Placental epithelial cell (primary cell): ENCODE measurements around the gene DAB2IP. TPM values are rescaled to one million over a fixed set of nuclear protein-coding genes. Genes with fewer than 3 reads are reported as not detected.

Experiments used
- total RNA-seq: library from RNA; depleted of rRNA; stranded (reverse); fragments of >200 nt; gene quantifications from 2 replicates; pipeline ENCODE4 v1.2.3, GENCODE V29; 2012

DAB2IP gene
- 9.0 and 14.5 TPM in 2 replicates for total RNA-seq

DNA sequence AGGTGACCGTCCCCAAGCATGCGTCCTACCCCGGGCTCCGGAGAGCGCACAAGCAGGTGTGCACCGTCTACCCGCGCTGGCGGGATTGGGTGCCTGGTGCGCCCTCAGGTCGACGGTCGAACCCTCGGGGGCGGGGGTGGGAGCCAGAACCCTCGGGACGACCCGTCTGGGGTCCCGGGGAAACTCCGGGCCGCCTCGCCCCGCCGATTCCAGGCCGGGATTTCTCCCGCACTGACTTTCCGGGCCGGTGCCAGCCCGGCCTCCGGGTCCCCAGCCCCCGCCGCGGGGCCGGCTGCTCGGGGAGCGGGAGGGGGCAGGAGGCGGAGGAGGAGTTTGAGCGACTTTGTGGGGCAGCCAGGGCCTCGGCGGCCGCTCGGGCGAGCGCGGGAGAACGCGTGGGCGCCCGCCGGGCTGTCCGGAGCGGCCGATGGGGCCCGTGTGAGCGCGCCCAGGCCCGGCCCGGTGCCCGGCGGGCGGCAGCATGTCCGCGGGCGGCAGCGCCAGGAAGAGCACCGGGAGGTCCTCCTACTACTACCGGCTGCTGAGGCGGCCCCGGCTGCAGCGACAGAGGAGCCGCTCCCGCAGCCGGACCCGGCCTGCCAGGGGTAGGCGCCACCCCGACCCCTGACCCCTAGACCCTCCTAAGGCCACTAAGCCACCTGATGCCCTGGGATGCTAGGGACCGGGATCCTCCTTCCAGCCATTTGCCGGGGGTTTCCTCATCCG, at the start of gene DAB2IP:
Gene DAB2IP, plus strand, starts transcription at position 340 of the 726 bp plus-strand sequence. Its CDS starts 142 bp downstream, at position 482.

Other genes with a start within 250 kb of the DAB2IP start
- not detected in 2 replicates for gene GGTA1, start 151.8 kb upstream of the DAB2IP start, total RNA-seq